ENCODE results near the gene TRPM4.
"Not testable (repeated sequence)": the region's sequence is repeated elsewhere in the genome, so short reads cannot be mapped to it uniquely, and the experiment has no call there.

Gene TRPM4

GRCh38 chr19:49223472-49223871, 65.9 kb downstream of the TRPM4 start:
- Histone ChIP-seq H3K9me3 (ENCODE audit: control insufficient read depth, insufficient read depth, low read depth, low read length) (no peaks in the 10 kb centered on the region), H3K4me3 (ENCODE audit: low read depth, low read length) (no peak overlapping the region), H3K36me3 (ENCODE audit: control insufficient read depth in 2 of 2, insufficient read depth in 1 of 2, low read length in 2 of 2) (no peaks in the 10 kb centered on the region), H3K27ac (ENCODE audit: extremely low read depth, low read depth, low read length) (no peak overlapping the region), H3K4me1 (ENCODE audit: control insufficient read depth, insufficient read depth, low read length) (no peaks in the 10 kb centered on the region)
- TF ChIP-seq HOXC10 (CRISPR knock-in tag; IDR thresholded peaks at IDR 0.05) (no peak), ZBTB20 (tag by site-specific recombination; IDR thresholded peaks at IDR 0.05) (no peak), ZBTB6 (tag by site-specific recombination; IDR thresholded peaks at IDR 0.05) (no peak), ZBTB8A (tag by site-specific recombination; IDR thresholded peaks at IDR 0.05) (no peak), ZNF18 (tag by site-specific recombination; IDR thresholded peaks at IDR 0.05) (no peak), PRDM6 (tag by site-specific recombination; IDR thresholded peaks at IDR 0.05) (no peak), REST (tag by site-specific recombination; IDR thresholded peaks at IDR 0.05) (no peak), ZNF521 (tag by site-specific recombination; IDR thresholded peaks at IDR 0.05) (no peak), ZNF830 (tag by site-specific recombination; IDR thresholded peaks at IDR 0.05; ENCODE audit: low read depth) (no peak), ZNF302 (tag by site-specific recombination; IDR thresholded peaks at IDR 0.05; ENCODE audit: low read depth) (no peak), ZNF416 (tag by site-specific recombination; IDR thresholded peaks at IDR 0.05) (no peak), KLF8 (tag by site-specific recombination; IDR thresholded peaks at IDR 0.05) (no peak), ZNF473 (tag by site-specific recombination; IDR thresholded peaks at IDR 0.05) (no peak), ZBTB10 (tag by site-specific recombination; IDR thresholded peaks at IDR 0.05) (no peak), PRDM1 (tag by site-specific recombination; IDR thresholded peaks at IDR 0.05) (no peak), ZNF596 (tag by site-specific recombination; IDR thresholded peaks at IDR 0.05) (no peak), ZNF311 (tag by site-specific recombination; IDR thresholded peaks at IDR 0.05; ENCODE audit: borderline replicate concordance) (no peak), ZNF114 (tag by site-specific recombination; IDR thresholded peaks at IDR 0.05) (no peak)
- ChIA-PET CTCF (interaction anchor here (0.8 to 7.5 kb wide), 10 partner anchors 11 to 436 kb away, joined by 3 to 113 read pairs (median 18); no protein-coding TSS in a partner anchor), POLR2A (interaction anchor here (0.6 kb wide), 1 partner anchor 48 kb away, joined by 9 read pairs; no protein-coding TSS in a partner anchor)

DNA sequence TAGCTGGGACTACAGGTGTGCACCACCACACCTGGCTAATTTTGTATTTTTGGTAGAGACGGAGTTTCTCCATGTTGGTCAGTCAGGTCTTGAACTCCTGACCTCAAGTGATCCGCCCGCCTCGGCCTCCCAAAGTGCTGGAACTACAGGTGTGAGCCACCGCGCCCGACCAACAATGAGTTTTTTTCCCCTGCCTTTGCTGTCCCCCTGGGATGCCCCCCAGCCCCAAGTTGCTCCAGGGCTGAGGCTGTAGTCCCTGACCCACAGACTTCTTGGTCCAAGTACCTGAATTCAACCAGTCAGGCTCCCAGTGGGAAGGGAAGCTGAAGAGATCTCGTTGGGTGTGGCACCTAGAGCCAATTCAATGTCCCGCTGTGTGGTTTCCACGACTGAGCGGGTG, 66.8 kb downstream of the TRPM4 start:
- CTCF ChIA-PET = interaction anchor here (0.6 to 7.5 kb wide), 29 partner anchors 12 to 560 kb away, joined by 3 to 113 read pairs (median 6); partner anchors contain the start of genes GYS1, HRC and LIN7B
- H3K4me1 ChIP-seq (ENCODE audit: control insufficient read depth, insufficient read depth, low read length); H3K27ac ChIP-seq (ENCODE audit: extremely low read depth, low read depth, low read length); H3K9me3 ChIP-seq (ENCODE audit: control insufficient read depth, insufficient read depth, low read depth, low read length); POLR2A ChIA-PET; H3K36me3 ChIP-seq (ENCODE audit: control insufficient read depth in 2 of 2, insufficient read depth in 1 of 2, low read length in 2 of 2); H3K4me3 ChIP-seq (ENCODE audit: low read depth, low read length): not testable (repeated sequence)

Data from HEK293 (cell line).